HepG2 (cell line): Measurements from ENCODE around the gene HCRT. TPM values are rescaled to one million over a fixed set of nuclear protein-coding genes. Genes with fewer than 3 reads are reported as not detected.

ENCODE experiments used
- CEBPB ChIP-seq: IDR thresholded peaks from 2 replicates; pipeline ENCODE4 v1.6.1; 2011; ENCODE audit warnings: low read depth, low read length, improper control_type of control experiment, borderline replicate concordance
- HNF4G ChIP-seq, 2 experiments: sonication (generic) in 1 of 2; formaldehyde crosslinking in 1 of 2; IDR thresholded peaks; 2 replicates each; pipeline versions ENCODE4 v1.4.0 to v1.6.1; 2011 to 2020; ENCODE audit warnings: borderline replicate concordance in 2 of 2, low read depth in 2 of 2, mild to moderate bottlenecking in 2 of 2, low read length in 1 of 2, missing genetic modification reagents in 1 of 2, moderate library complexity in 1 of 2
- NR1H2 ChIP-seq: sonication (generic); formaldehyde crosslinking; IDR thresholded peaks from 2 replicates; pipeline ENCODE4 v1.8.1; 2022; ENCODE audit warnings: low read depth, missing genetic modification reagents, borderline replicate concordance
- SMAD9 ChIP-seq: sonication (generic); formaldehyde crosslinking; IDR thresholded peaks from 2 replicates; pipeline ENCODE4 v1.5.1; 2020; ENCODE audit warnings: mild to moderate bottlenecking, missing genetic modification reagents
- USF2 ChIP-seq, 2 experiments: sonication (generic) in 1 of 2; formaldehyde crosslinking in 1 of 2; IDR thresholded peaks; 2 replicates each; pipeline versions ENCODE4 v1.5.1 to v1.6.1; 2011 to 2020; ENCODE audit warnings: borderline replicate concordance in 1 of 2, low read depth in 1 of 2, low read length in 1 of 2, mild to moderate bottlenecking in 1 of 2, missing genetic modification reagents in 1 of 2, moderate library complexity in 1 of 2
- ZBTB38 ChIP-seq: sonication (generic); formaldehyde crosslinking; IDR thresholded peaks from 2 replicates; pipeline ENCODE4 v1.5.1; 2020; ENCODE audit warnings: mild to moderate bottlenecking, missing genetic modification reagents
- ZFY ChIP-seq: sonication (generic); formaldehyde crosslinking; IDR thresholded peaks from 2 replicates; pipeline ENCODE4 v1.4.0; 2020; ENCODE audit warnings: missing genetic modification reagents
- ZNF18 ChIP-seq: sonication (generic); formaldehyde crosslinking; IDR thresholded peaks from 2 replicates; pipeline ENCODE4 v1.8.0; 2022; ENCODE audit warnings: mild to moderate bottlenecking, missing genetic modification reagents; ENCODE audit not compliant: insufficient replicate concordance
- polyA plus RNA-seq, 8 experiments: library from polyadenylated mRNA; depleted of rRNA in 3 of 8; stranded (reverse) in 7 of 8; unstranded in 1 of 8; fragments of >200 nt; fragmentation: Illumina TruSeq in 4 of 8; extraction: Trizol in 4 of 8; gene quantifications; 2 replicates each; pipeline versions ENCODE4 v1.2.1 to v1.2.3, GENCODE V29; 2011 to 2016; ENCODE audit warnings: low read depth in 4 of 8, missing spikeins in 1 of 8, mixed read lengths in 1 of 8; ENCODE audit not compliant: insufficient read depth in 1 of 8
- total RNA-seq, 5 experiments: library from RNA; depleted of rRNA; stranded (reverse); fragments of >200 nt; fragmentation: Illumina TruSeq; extraction: Trizol; gene quantifications; 2 replicates each; pipeline ENCODE4 v1.2.3, GENCODE V29; 2016; ENCODE audit warnings: low read depth in 1 of 5
- TF ChIP-seq, protein P1 (sequence below): sonication (generic); formaldehyde crosslinking; IDR thresholded peaks from 2 replicates; pipeline ENCODE4 v1.4.0; 2020; ENCODE audit warnings: missing genetic modification reagents
- TF ChIP-seq, protein P2 (sequence below): IDR thresholded peaks from 2 replicates; pipeline ENCODE4 v1.6.1; 2016; ENCODE audit warnings: mild to moderate bottlenecking
- TF ChIP-seq, protein P3 (sequence below): sonication (generic); formaldehyde crosslinking; conservative IDR thresholded peaks from 2 replicates; pipeline ENCODE4 v1.8.0; 2022; ENCODE audit warnings: missing genetic modification reagents
- TF ChIP-seq, protein P4 (sequence below): sonication (generic); formaldehyde crosslinking; IDR thresholded peaks from 2 replicates; pipeline ENCODE4 v1.5.1; 2020; ENCODE audit warnings: mild to moderate bottlenecking, missing genetic modification reagents, borderline replicate concordance

Gene HCRT
- total and polyA plus RNA-seq, 2 of the 13 experiments (the other 11 are each of a cell fraction or from before 2014, with no cell fraction given) = not detected

- no peak for TF ChIP-seq USF2 (IDR thresholded peaks at IDR 0.05; ENCODE audit: low read depth, low read length)
- TF ChIP-seq USF2 (CRISPR knock-in tag; IDR thresholded peaks at IDR 0.05; ENCODE audit: borderline replicate concordance) = peak; percentile 22; the same call in 1 of the 2 replicates
- TF ChIP-seq, protein P1, sequence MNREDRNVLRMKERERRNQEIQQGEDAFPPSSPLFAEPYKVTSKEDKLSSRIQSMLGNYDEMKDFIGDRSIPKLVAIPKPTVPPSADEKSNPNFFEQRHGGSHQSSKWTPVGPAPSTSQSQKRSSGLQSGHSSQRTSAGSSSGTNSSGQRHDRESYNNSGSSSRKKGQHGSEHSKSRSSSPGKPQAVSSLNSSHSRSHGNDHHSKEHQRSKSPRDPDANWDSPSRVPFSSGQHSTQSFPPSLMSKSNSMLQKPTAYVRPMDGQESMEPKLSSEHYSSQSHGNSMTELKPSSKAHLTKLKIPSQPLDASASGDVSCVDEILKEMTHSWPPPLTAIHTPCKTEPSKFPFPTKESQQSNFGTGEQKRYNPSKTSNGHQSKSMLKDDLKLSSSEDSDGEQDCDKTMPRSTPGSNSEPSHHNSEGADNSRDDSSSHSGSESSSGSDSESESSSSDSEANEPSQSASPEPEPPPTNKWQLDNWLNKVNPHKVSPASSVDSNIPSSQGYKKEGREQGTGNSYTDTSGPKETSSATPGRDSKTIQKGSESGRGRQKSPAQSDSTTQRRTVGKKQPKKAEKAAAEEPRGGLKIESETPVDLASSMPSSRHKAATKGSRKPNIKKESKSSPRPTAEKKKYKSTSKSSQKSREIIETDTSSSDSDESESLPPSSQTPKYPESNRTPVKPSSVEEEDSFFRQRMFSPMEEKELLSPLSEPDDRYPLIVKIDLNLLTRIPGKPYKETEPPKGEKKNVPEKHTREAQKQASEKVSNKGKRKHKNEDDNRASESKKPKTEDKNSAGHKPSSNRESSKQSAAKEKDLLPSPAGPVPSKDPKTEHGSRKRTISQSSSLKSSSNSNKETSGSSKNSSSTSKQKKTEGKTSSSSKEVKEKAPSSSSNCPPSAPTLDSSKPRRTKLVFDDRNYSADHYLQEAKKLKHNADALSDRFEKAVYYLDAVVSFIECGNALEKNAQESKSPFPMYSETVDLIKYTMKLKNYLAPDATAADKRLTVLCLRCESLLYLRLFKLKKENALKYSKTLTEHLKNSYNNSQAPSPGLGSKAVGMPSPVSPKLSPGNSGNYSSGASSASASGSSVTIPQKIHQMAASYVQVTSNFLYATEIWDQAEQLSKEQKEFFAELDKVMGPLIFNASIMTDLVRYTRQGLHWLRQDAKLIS (CRISPR knock-in tag) = no peak
- TF ChIP-seq, protein P2, sequence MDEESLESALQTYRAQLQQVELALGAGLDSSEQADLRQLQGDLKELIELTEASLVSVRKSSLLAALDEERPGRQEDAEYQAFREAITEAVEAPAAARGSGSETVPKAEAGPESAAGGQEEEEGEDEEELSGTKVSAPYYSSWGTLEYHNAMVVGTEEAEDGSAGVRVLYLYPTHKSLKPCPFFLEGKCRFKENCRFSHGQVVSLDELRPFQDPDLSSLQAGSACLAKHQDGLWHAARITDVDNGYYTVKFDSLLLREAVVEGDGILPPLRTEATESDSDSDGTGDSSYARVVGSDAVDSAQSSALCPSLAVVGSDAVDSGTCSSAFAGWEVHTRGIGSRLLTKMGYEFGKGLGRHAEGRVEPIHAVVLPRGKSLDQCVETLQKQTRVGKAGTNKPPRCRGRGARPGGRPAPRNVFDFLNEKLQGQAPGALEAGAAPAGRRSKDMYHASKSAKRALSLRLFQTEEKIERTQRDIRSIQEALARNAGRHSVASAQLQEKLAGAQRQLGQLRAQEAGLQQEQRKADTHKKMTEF (CRISPR knock-in tag) = peak; percentile 71
- TF ChIP-seq, protein P3, sequence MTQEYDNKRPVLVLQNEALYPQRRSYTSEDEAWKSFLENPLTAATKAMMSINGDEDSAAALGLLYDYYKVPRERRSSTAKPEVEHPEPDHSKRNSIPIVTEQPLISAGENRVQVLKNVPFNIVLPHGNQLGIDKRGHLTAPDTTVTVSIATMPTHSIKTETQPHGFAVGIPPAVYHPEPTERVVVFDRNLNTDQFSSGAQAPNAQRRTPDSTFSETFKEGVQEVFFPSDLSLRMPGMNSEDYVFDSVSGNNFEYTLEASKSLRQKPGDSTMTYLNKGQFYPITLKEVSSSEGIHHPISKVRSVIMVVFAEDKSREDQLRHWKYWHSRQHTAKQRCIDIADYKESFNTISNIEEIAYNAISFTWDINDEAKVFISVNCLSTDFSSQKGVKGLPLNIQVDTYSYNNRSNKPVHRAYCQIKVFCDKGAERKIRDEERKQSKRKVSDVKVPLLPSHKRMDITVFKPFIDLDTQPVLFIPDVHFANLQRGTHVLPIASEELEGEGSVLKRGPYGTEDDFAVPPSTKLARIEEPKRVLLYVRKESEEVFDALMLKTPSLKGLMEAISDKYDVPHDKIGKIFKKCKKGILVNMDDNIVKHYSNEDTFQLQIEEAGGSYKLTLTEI (CRISPR knock-in tag) = no peak
- peak; percentile 18; the same call in 1 of the 2 replicates for TF ChIP-seq ZBTB38 (CRISPR knock-in tag)
- no peak for TF ChIP-seq HNF4G (IDR thresholded peaks at IDR 0.05; ENCODE audit: borderline replicate concordance, low read depth, low read length)
- TF ChIP-seq HNF4G (CRISPR knock-in tag; IDR thresholded peaks at IDR 0.05; ENCODE audit: borderline replicate concordance, low read depth) = 0 out of 2 replicates have a peak, but pooled peaks have one; percentile 12
- peak; percentile 99 for TF ChIP-seq ZFY (CRISPR knock-in tag)
- TF ChIP-seq CEBPB = no peak
- TF ChIP-seq SMAD9 (CRISPR knock-in tag) = peak; percentile 18; the same call in 1 of the 2 replicates
- TF ChIP-seq, protein P4, sequence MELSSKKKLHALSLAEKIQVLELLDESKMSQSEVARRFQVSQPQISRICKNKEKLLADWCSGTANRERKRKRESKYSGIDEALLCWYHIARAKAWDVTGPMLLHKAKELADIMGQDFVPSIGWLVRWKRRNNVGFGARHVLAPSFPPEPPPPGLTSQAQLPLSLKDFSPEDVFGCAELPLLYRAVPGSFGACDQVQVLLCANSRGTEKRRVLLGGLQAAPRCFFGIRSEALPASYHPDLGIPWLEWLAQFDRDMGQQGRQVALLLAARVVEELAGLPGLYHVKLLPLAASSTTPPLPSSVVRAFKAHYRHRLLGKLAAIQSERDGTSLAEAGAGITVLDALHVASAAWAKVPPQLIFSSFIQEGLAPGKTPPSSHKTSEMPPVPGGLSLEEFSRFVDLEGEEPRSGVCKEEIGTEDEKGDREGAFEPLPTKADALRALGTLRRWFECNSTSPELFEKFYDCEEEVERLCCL (CRISPR knock-in tag) = no peak
- no peak for TF ChIP-seq ZNF18 (CRISPR knock-in tag)
- peak; percentile 93 for TF ChIP-seq NR1H2 (CRISPR knock-in tag)
These were observed 1.2 kb downstream of the HCRT start (continued) for GRCh38 chr17:42183741-42184711.
